H1 (cell line): ENCODE measurements around the gene CCDC102A. TPM values are rescaled to one million over a fixed set of nuclear protein-coding genes. Genes with fewer than 3 reads are reported as not detected.

Source experiments
- CTCF ChIA-PET: fragments of 300-600 bp; sonication (Branson Sonifier 250); formaldehyde crosslinking; loops from one replicate; lab custom pipeline; 2021; ENCODE audit not compliant: partially characterized antibody; lab: Charles Lee
- POLR2A ChIA-PET: fragments of 300-600 bp; sonication (Branson Sonifier 250); formaldehyde crosslinking; loops from one replicate; lab custom pipeline; 2021; ENCODE audit warnings: inconsistent platforms; ENCODE audit not compliant: partially characterized antibody; lab: Charles Lee
- DNase-seq, 2 experiments: peaks; one replicate each; pipeline versions ENCODE4 v3.0.0 to v3.0.0-alpha.2; 2010 to 2022; ENCODE audit warnings: low spot score in 2 of 2, low read depth in 1 of 2, mixed read lengths in 1 of 2
- FAIRE-seq: peaks from 2 replicates; lab custom pipeline; 2011; peaks lifted over from hg19 to GRCh38; lab: Jason Lieb, UNC
- H2AFZ ChIP-seq: 2 replicates; pipeline ENCODE4 v1.8.1; 2012; ENCODE audit warnings: low read length, inconsistent platforms
- H2AK5ac ChIP-seq: 2 replicates; pipeline ENCODE4 v1.6.1; 2013; ENCODE audit warnings: low read depth, low read length
- H2BK120ac ChIP-seq: replicated peaks from 2 replicates; pipeline ENCODE3; 2013; ENCODE audit warnings: low read depth, low read length, inconsistent platforms
- H2BK12ac ChIP-seq: 2 replicates; pipeline ENCODE4 v1.6.1; 2013; ENCODE audit warnings: low read depth, low read length
- H2BK15ac ChIP-seq: 2 replicates; pipeline ENCODE4 v1.6.1; 2013; ENCODE audit warnings: low read length
- H2BK20ac ChIP-seq: 2 replicates; pipeline ENCODE4 v1.6.1; 2013; ENCODE audit warnings: low read length
- H2BK5ac ChIP-seq: 2 replicates; pipeline ENCODE4 v1.6.1; 2013; ENCODE audit warnings: low read depth, low read length
- H3K14ac ChIP-seq: 2 replicates; pipeline ENCODE4 v1.6.1; 2013; ENCODE audit warnings: inconsistent platforms; ENCODE audit not compliant: insufficient read length
- H3K18ac ChIP-seq: 2 replicates; pipeline ENCODE4 v1.6.1; 2013; ENCODE audit warnings: low read length; ENCODE audit errors: extremely low read depth
- H3K23ac ChIP-seq: 2 replicates; pipeline ENCODE4 v1.6.1; 2013; ENCODE audit warnings: inconsistent platforms; ENCODE audit not compliant: insufficient read length
- H3K23me2 ChIP-seq: 2 replicates; pipeline ENCODE4 v1.6.1; 2013; ENCODE audit warnings: low read depth, low read length
- H3K27ac ChIP-seq: 2 replicates; pipeline ENCODE4 v1.6.1; 2011; ENCODE audit warnings: low read depth, low read length, inconsistent platforms
- H3K27me3 ChIP-seq, 4 experiments: replicated peaks in 1 of 4; 1 replicate in 1 of 4; 2 replicates in 3 of 4; pipeline versions ENCODE4 v1.6.1 to v1.8.1; 2011 to 2013; ENCODE audit warnings: low read length in 3 of 4, mild to moderate bottlenecking in 3 of 4, inconsistent platforms in 2 of 4, mixed read lengths in 2 of 4, moderate library complexity in 1 of 4; ENCODE audit not compliant: control insufficient read depth in 3 of 4, insufficient read depth in 3 of 4; ENCODE audit errors: extremely low read depth in 1 of 4
- H3K36me3 ChIP-seq, 4 experiments: 2 replicates each; pipeline versions ENCODE4 v1.6.1 to v1.8.1; 2011 to 2013; ENCODE audit warnings: mild to moderate bottlenecking in 4 of 4, low read length in 3 of 4, moderate library complexity in 2 of 4, control low read depth in 1 of 4, inconsistent platforms in 1 of 4; ENCODE audit not compliant: insufficient read depth in 4 of 4, control insufficient read depth in 2 of 4
- H3K4ac ChIP-seq: replicated peaks from 2 replicates; pipeline ENCODE3; 2013; ENCODE audit warnings: low read length, low read depth, mixed read lengths, inconsistent platforms; ENCODE audit not compliant: insufficient read length
- H3K4me1 ChIP-seq, 4 experiments: replicated peaks in 1 of 4; 1 replicate in 1 of 4; 2 replicates in 3 of 4; pipeline versions ENCODE4 v1.6.1 to v1.8.1; 2011 to 2013; ENCODE audit warnings: low read length in 3 of 4, inconsistent platforms in 2 of 4, mixed read lengths in 1 of 4; ENCODE audit not compliant: insufficient read depth in 4 of 4, control insufficient read depth in 3 of 4
- H3K4me2 ChIP-seq, 2 experiments: 2 replicates each; pipeline versions ENCODE4 v1.6.1 to v1.8.1; 2011 to 2013; ENCODE audit warnings: low read depth in 2 of 2, low read length in 2 of 2, control low read depth in 1 of 2, inconsistent platforms in 1 of 2, mild to moderate bottlenecking in 1 of 2; ENCODE audit not compliant: insufficient read depth in 1 of 2
- H3K4me3 ChIP-seq, 4 experiments: fragments of 200-600, 300-600 bp in 1 of 4; sonication (generic), shearing (Covaris generic), sonication (Bioruptor Twin) in 1 of 4; 2 replicates each; pipeline versions ENCODE4 v1.5.1 to v1.8.1; 2011 to 2016; ENCODE audit warnings: low read length in 4 of 4, low read depth in 3 of 4, control low read depth in 2 of 4, inconsistent platforms in 2 of 4, mild to moderate bottlenecking in 2 of 4, mixed read lengths in 1 of 4, moderate library complexity in 1 of 4; ENCODE audit not compliant: insufficient read depth in 2 of 4; ENCODE audit errors: extremely low read depth in 1 of 4
- H3K56ac ChIP-seq: replicated peaks from 2 replicates; pipeline ENCODE3; 2013; ENCODE audit warnings: low read depth, mild to moderate bottlenecking, mixed read lengths, low read length, inconsistent platforms; ENCODE audit not compliant: insufficient read length
- H3K79me1 ChIP-seq: 2 replicates; pipeline ENCODE4 v1.6.1; 2013; ENCODE audit warnings: low read depth, low read length, control low read depth
- H3K79me2 ChIP-seq, 2 experiments: 2 replicates each; pipeline versions ENCODE4 v1.6.1 to v1.8.1; 2012 to 2013; ENCODE audit warnings: low read length in 2 of 2, mild to moderate bottlenecking in 2 of 2, inconsistent platforms in 1 of 2; ENCODE audit not compliant: insufficient read depth in 2 of 2, control insufficient read depth in 1 of 2
- H3K9ac ChIP-seq, 4 experiments: replicated peaks in 1 of 4; 1 replicate in 1 of 4; 2 replicates in 3 of 4; pipeline versions ENCODE4 v1.6.1 to v1.8.1; 2011 to 2013; ENCODE audit warnings: low read depth in 3 of 4, low read length in 3 of 4, control low read depth in 2 of 4, mild to moderate bottlenecking in 2 of 4, moderate library complexity in 2 of 4, inconsistent platforms in 1 of 4; ENCODE audit errors: extremely low read depth in 1 of 4
- H3K9me3 ChIP-seq, 2 experiments: 2 replicates each; pipeline versions ENCODE4 v1.6.1 to v1.8.1; 2012 to 2013; ENCODE audit warnings: mild to moderate bottlenecking in 2 of 2, moderate library complexity in 2 of 2, control low read depth in 1 of 2, inconsistent platforms in 1 of 2, low read depth in 1 of 2, low read length in 1 of 2, mixed read lengths in 1 of 2; ENCODE audit not compliant: insufficient read depth in 2 of 2
- H4K20me1 ChIP-seq, 2 experiments: replicated peaks in 1 of 2; 2 replicates each; pipeline versions ENCODE3 to v1.8.1; 2011 to 2013; ENCODE audit warnings: inconsistent platforms in 2 of 2, low read length in 2 of 2, mild to moderate bottlenecking in 1 of 2; ENCODE audit not compliant: insufficient read depth in 2 of 2, control insufficient read depth in 1 of 2
- H4K5ac ChIP-seq: 2 replicates; pipeline ENCODE4 v1.6.1; 2013; ENCODE audit warnings: low read length, low read depth, mixed read lengths, inconsistent platforms; ENCODE audit not compliant: insufficient read length
- H4K8ac ChIP-seq: 2 replicates; pipeline ENCODE4 v1.8.0; 2013; ENCODE audit warnings: mild to moderate bottlenecking, moderate library complexity, low read length, inconsistent platforms; ENCODE audit not compliant: insufficient read depth; ENCODE audit errors: extremely low read depth
- H4K91ac ChIP-seq: replicated peaks from 2 replicates; pipeline ENCODE3; 2013; ENCODE audit warnings: low read length, mixed read lengths, inconsistent platforms; ENCODE audit not compliant: insufficient read length
- BACH1 ChIP-seq: IDR thresholded peaks from 2 replicates; pipeline ENCODE4 v1.6.1; 2012; ENCODE audit warnings: low read length, improper control_type of control experiment
- CBX5 ChIP-seq: fragments of 300-800, 300-1000 bp; sonication (generic); IDR thresholded peaks from 2 replicates; pipeline ENCODE4 v1.7.1; 2016; ENCODE audit warnings: antibody characterized with exemption, low read length, low read depth
- CBX8 ChIP-seq: fragments of 300-800, 300-1000 bp; sonication (generic); IDR thresholded peaks from 2 replicates; pipeline ENCODE4 v1.7.1; 2016; ENCODE audit warnings: low read depth, low read length, borderline replicate concordance
- CEBPB ChIP-seq: IDR thresholded peaks from 2 replicates; pipeline ENCODE4 v1.6.1; 2012; ENCODE audit warnings: low read depth, low read length
- CHD1 ChIP-seq: IDR thresholded peaks from 2 replicates; pipeline ENCODE4 v1.6.1; 2012; ENCODE audit warnings: low read depth, low read length, improper control_type of control experiment
- CHD2 ChIP-seq: IDR thresholded peaks from 2 replicates; pipeline ENCODE4 v1.6.1; 2012; ENCODE audit warnings: low read length, improper control_type of control experiment
- CTBP2 ChIP-seq: IDR thresholded peaks from 2 replicates; pipeline ENCODE4 v1.7.0; 2011; ENCODE audit warnings: borderline replicate concordance, mild to moderate bottlenecking, moderate library complexity, mixed read lengths, low read length; ENCODE audit not compliant: insufficient read depth, insufficient read length
- HDAC6 ChIP-seq: IDR thresholded peaks from one replicate; pipeline ENCODE4 v1.7.1; 2012; ENCODE audit warnings: low read depth, mild to moderate bottlenecking, inconsistent platforms, low read length, moderate library complexity
- KDM4A ChIP-seq: IDR thresholded peaks from one replicate; pipeline ENCODE4 v1.7.1; 2012; ENCODE audit warnings: low read depth, mild to moderate bottlenecking, moderate library complexity, low read length, inconsistent platforms; ENCODE audit not compliant: severe bottlenecking
- POLR2A ChIP-seq, 2 experiments: IDR thresholded peaks; 1 replicate in 1 of 2; 2 replicates in 1 of 2; pipeline ENCODE4 v1.6.1; 2011; ENCODE audit warnings: low read depth in 2 of 2, low read length in 2 of 2, mild to moderate bottlenecking in 2 of 2; ENCODE audit errors: control extremely low read depth in 1 of 2
- RBBP5 ChIP-seq: IDR thresholded peaks from 2 replicates; pipeline ENCODE4 v1.7.1; 2012; ENCODE audit warnings: low read depth, mild to moderate bottlenecking, inconsistent platforms, low read length, moderate library complexity, borderline replicate concordance
- SAP30 ChIP-seq: fragments of 300-600 bp; sonication (generic); IDR thresholded peaks from 2 replicates; pipeline ENCODE4 v1.7.1; 2012; ENCODE audit warnings: low read length, moderate library complexity, mild to moderate bottlenecking, inconsistent platforms; ENCODE audit not compliant: insufficient read depth, insufficient replicate concordance
- SP1 ChIP-seq: IDR thresholded peaks from 2 replicates; pipeline ENCODE4 v1.6.1; 2011; ENCODE audit warnings: low read depth, low read length
- SP2 ChIP-seq: IDR thresholded peaks from 2 replicates; pipeline ENCODE4 v1.6.1; 2012; ENCODE audit warnings: mild to moderate bottlenecking, low read length, inconsistent platforms
- TAF7 ChIP-seq: optimal IDR thresholded peaks from 2 replicates; pipeline ENCODE3; 2011; ENCODE audit warnings: low read depth, mild to moderate bottlenecking, inconsistent platforms, low read length, moderate library complexity, borderline replicate concordance
- TBP ChIP-seq: IDR thresholded peaks from 2 replicates; pipeline ENCODE4 v1.6.1; 2011; ENCODE audit warnings: low read depth, low read length, improper control_type of control experiment
- WGBS, 2 experiments: shearing (Covaris generic) in 1 of 2; methylation state at CpG; one replicate each; pipeline versions ENCODE4 v1.1.6 to v1.1.7; 2013 to 2015; ENCODE audit warnings: low lambda C conversion rate in 2 of 2, mixed read lengths in 2 of 2, inconsistent platforms in 1 of 2, low coverage in 1 of 2, missing lambda C conversion rate in 1 of 2; ENCODE audit not compliant: insufficient replicate concordance in 2 of 2, insufficient coverage in 1 of 2, insufficient read length in 1 of 2; ENCODE audit errors: extremely low coverage in 1 of 2, missing lambda C conversion rate in 1 of 2; 5-methylcytosine and 5-hydroxymethylcytosine counted together
- polyA plus RNA-seq, 7 experiments: library from polyadenylated mRNA; depleted of rRNA in 3 of 7; stranded (reverse) in 5 of 7; unstranded in 2 of 7; fragments of >200 nt in 5 of 7; fragments of 200-250 nt in 2 of 7; gene quantifications; 1 replicate in 5 of 7; 2 replicates in 1 of 7; 4 replicates in 1 of 7; pipeline versions ENCODE4 v1.2.1 to v1.2.3, GENCODE V29; 2011 to 2013; ENCODE audit warnings: missing spikeins in 2 of 7, mixed read lengths in 2 of 7
- total RNA-seq: library from RNA; stranded (reverse); fragmentation: NEBNext Ultra II Directional; extraction: Animal tissue kit (Norgen Biotek cat#: 25700); gene quantifications from 2 replicates; pipeline ENCODE4 v1.2.1, GENCODE V29; 2021

The CCDC102A gene
- total and polyA plus RNA-seq, 2 of the 8 experiments (the other 6 are each of a cell fraction or from before 2014, with no cell fraction given) = 4.0 to 7.5 TPM

DNA sequence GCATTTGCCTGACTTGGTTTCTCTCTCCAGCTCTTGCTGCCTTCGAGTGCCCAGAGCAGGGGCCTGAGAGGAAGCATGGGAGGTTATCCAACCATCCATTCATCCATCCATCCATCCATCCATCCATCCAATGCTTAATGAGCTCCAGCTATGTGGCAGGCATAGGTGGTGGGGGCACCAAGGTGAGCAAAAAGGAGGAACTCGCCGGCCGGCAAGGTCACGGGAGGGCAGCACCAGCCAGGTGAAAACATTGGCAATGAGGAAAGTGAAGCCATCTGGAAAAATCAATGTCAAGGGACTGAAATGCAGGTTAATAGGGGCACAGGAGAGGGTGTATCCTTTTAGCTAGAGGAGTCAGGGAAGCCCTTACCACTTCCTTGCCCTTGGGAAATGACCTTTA is 31.9 kb downstream of the CCDC102A start:
- no peak overlapping the region for H4K5ac ChIP-seq
- DNase-seq (no peak), FAIRE-seq (no peak)
- H2BK20ac ChIP-seq = no peak overlapping the region
- no peak overlapping the region for H3K4me2 ChIP-seq
- no peak overlapping the region for H3K4me3 ChIP-seq
- no peaks in the 10 kb centered on the region for H3K36me3 ChIP-seq
- H3K9me3 ChIP-seq = no peaks in the 10 kb centered on the region
- ChIA-PET CTCF (interaction anchor here (1.2 to 8.8 kb wide), 4 partner anchors 9 to 58 kb away, joined by 3 to 89 read pairs (median 4); partner anchors contain the start of genes CIAPIN1 and COQ9), POLR2A (no interaction called here)
- H3K27me3 ChIP-seq = no peaks in the 10 kb centered on the region
- H3K56ac ChIP-seq = no peak overlapping the region
- no peak overlapping the region for H2BK5ac ChIP-seq
- H3K4me1 ChIP-seq = peaks cover 0 to 17% (median 6%) of the 10 kb centered on the region in 4 experiments; a peak in 6 of 7 replicates
- H3K4ac ChIP-seq = no peak overlapping the region
- no peak overlapping the region for H2AFZ ChIP-seq
- no peak overlapping the region for H2AK5ac ChIP-seq
- H3K79me2 ChIP-seq = no peaks in the 10 kb centered on the region
- no peaks in the 10 kb centered on the region; the same call in 1 of the 2 replicates for H3K79me1 ChIP-seq
- no peak overlapping the region for H3K23ac ChIP-seq
- H3K23me2 ChIP-seq = peaks cover 2% of the 10 kb centered on the region; the same call in 1 of the 2 replicates
- no peak overlapping the region for H4K91ac ChIP-seq
- WGBS, 2 experiments = 82% methylated on average over 5 of the region's 5 CpGs; no CpG with 5 or more reads in 1 of the 2 experiments
- H3K14ac ChIP-seq = no peak overlapping the region
- H2BK120ac ChIP-seq = no peak overlapping the region
- H3K9ac ChIP-seq = no peak overlapping the region
- H4K20me1 ChIP-seq = no peaks in the 10 kb centered on the region
- H4K8ac ChIP-seq = no peak overlapping the region
- H2BK12ac ChIP-seq = no peak overlapping the region
- no peak overlapping the region for H3K27ac ChIP-seq
- H2BK15ac ChIP-seq = no peak overlapping the region
- no peak overlapping the region for H3K18ac ChIP-seq
- TF ChIP-seq TBP = no peak
- TF ChIP-seq CBX5 = no peak
- TF ChIP-seq SAP30 = no peak
- no peak for TF ChIP-seq CHD1
- TF ChIP-seq POLR2A (IDR thresholded peaks at IDR 0.05; ENCODE audit: control extremely low read depth in 1 of 2, low read depth in 2 of 2, low read length in 2 of 2) = no peak
- no peak for TF ChIP-seq HDAC6
- TF ChIP-seq RBBP5 = no peak
- no peak for TF ChIP-seq CBX8
- no peak for TF ChIP-seq CHD2
- TF ChIP-seq TAF7 = no peak
- no peak for TF ChIP-seq CTBP2
- no peak for TF ChIP-seq CEBPB
- TF ChIP-seq KDM4A = no peak
- no peak for TF ChIP-seq BACH1
- TF ChIP-seq SP1 = no peak
- TF ChIP-seq SP2 = no peak
